Hepatocyte (in vitro differentiated cells): ENCODE measurements around the gene PPP1R14D. TPM values are rescaled to one million over a fixed set of nuclear protein-coding genes. Genes with fewer than 3 reads are reported as not detected.

Experiments
- DNase-seq: peaks from one replicate; pipeline ENCODE4 v3.0.0-alpha.2; 2016; ENCODE audit warnings: low spot score
- H2AFZ ChIP-seq: fragments of 200-600 bp; sonication (generic); 2 replicates; pipeline ENCODE4 v1.6.0; 2016; ENCODE audit warnings: antibody characterized with exemption, mild to moderate bottlenecking
- H3K27ac ChIP-seq: fragments of 200-600 bp; sonication (generic); 2 replicates; pipeline ENCODE4 v1.5.1; 2016; ENCODE audit warnings: mild to moderate bottlenecking
- H3K27me3 ChIP-seq: fragments of 200-600 bp; sonication (generic); 2 replicates; pipeline ENCODE4 v1.6.1; 2016
- H3K36me3 ChIP-seq: fragments of 200-600 bp; sonication (generic); replicated peaks from 2 replicates; pipeline ENCODE4 v1.5.1; 2016; ENCODE audit warnings: low read depth; ENCODE audit not compliant: insufficient read depth
- H3K4me1 ChIP-seq: fragments of 200-600 bp; sonication (generic); 2 replicates; pipeline ENCODE4 v1.5.1; 2016; ENCODE audit warnings: mild to moderate bottlenecking, moderate library complexity; ENCODE audit not compliant: insufficient read depth
- H3K4me2 ChIP-seq: fragments of 200-600 bp; sonication (generic); 2 replicates; pipeline ENCODE4 v1.6.0; 2016
- H3K4me3 ChIP-seq: fragments of 200-600 bp; sonication (generic); 2 replicates; pipeline ENCODE4 v1.5.1; 2016; ENCODE audit warnings: mild to moderate bottlenecking
- H3K79me2 ChIP-seq: fragments of 200-600 bp; sonication (generic); 2 replicates; pipeline ENCODE4 v1.6.0; 2017; ENCODE audit warnings: mild to moderate bottlenecking
- H3K9me2 ChIP-seq: fragments of 200-600 bp; sonication (generic); replicated peaks from 2 replicates; pipeline ENCODE4 v1.6.0; 2017; ENCODE audit warnings: mild to moderate bottlenecking; ENCODE audit not compliant: insufficient read depth
- H3K9me3 ChIP-seq: fragments of 200-600 bp; sonication (generic); 2 replicates; pipeline ENCODE4 v1.5.1; 2016; ENCODE audit warnings: low read depth, mild to moderate bottlenecking
- H4K20me1 ChIP-seq: fragments of 200-600 bp; sonication (generic); 2 replicates; pipeline ENCODE4 v1.6.0; 2016; ENCODE audit warnings: mild to moderate bottlenecking; ENCODE audit not compliant: insufficient read depth, poor library complexity, severe bottlenecking
- EZH2 ChIP-seq: fragments of 200-600 bp; sonication (generic); IDR thresholded peaks from 2 replicates; pipeline ENCODE4 v1.6.1; 2016; ENCODE audit warnings: antibody characterized with exemption, mild to moderate bottlenecking, borderline replicate concordance
- EZH2phosphoT487 ChIP-seq: fragments of 200-600 bp; sonication (generic); IDR thresholded peaks from one replicate; pipeline ENCODE4 v1.6.1; 2018; ENCODE audit warnings: antibody characterized with exemption, mild to moderate bottlenecking, low read depth, moderate library complexity; ENCODE audit not compliant: unreplicated experiment, severe bottlenecking
- WGBS: methylation state at CpG from one replicate; pipeline ENCODE4 v1.1.6; 2016; ENCODE audit warnings: low lambda C conversion rate; ENCODE audit errors: missing lambda C conversion rate; 5-methylcytosine and 5-hydroxymethylcytosine counted together
- polyA plus RNA-seq: library from polyadenylated mRNA; unstranded; fragments of >200 nt; fragmentation: Nextera tagmentation; extraction: Ambion mirVana; gene quantifications from 2 replicates; pipeline ENCODE4 v1.2.1, GENCODE V29; 2016
- small RNA-seq: library from RNA; depleted of rRNA; stranded (forward); fragments of <200 nt; gene quantifications from one replicate; pipeline ENCODE3, GENCODE V24; 2014
- total RNA-seq: library from RNA; depleted of rRNA; stranded (reverse); fragments of >200 nt; gene quantifications from 2 replicates; pipeline ENCODE4 v1.2.3, GENCODE V29; 2014
- TF ChIP-seq, protein P1 (sequence below): fragments of 200-600 bp; sonication (generic); IDR thresholded peaks from 2 replicates; pipeline ENCODE4 v1.5.1; 2016; ENCODE audit warnings: antibody characterized with exemption, mild to moderate bottlenecking; ENCODE audit not compliant: poor library complexity

PPP1R14D gene
- total and polyA plus RNA-seq, 2 experiments from 2014 or later, result 0.47 TPM; not detected in 1

- Histone ChIP-seq H3K4me1 (peaks cover 43% of the 10 kb centered on the region), H3K79me2 (no peaks in the 10 kb centered on the region), H3K9me2 (no peaks in the 10 kb centered on the region), H3K27me3 (no peaks in the 10 kb centered on the region), H3K9me3 (no peaks in the 10 kb centered on the region), H3K4me3 (no peak overlapping the region), H2AFZ (no peak overlapping the region), H4K20me1 (no peaks in the 10 kb centered on the region), H3K4me2 (peak overlapping the region; percentile 93), H3K36me3 (no peaks in the 10 kb centered on the region), H3K27ac (peak overlapping the region; percentile 97)
- no peak for TF ChIP-seq EZH2
- TF ChIP-seq EZH2phosphoT487, result no peak
- TF ChIP-seq, protein P1, sequence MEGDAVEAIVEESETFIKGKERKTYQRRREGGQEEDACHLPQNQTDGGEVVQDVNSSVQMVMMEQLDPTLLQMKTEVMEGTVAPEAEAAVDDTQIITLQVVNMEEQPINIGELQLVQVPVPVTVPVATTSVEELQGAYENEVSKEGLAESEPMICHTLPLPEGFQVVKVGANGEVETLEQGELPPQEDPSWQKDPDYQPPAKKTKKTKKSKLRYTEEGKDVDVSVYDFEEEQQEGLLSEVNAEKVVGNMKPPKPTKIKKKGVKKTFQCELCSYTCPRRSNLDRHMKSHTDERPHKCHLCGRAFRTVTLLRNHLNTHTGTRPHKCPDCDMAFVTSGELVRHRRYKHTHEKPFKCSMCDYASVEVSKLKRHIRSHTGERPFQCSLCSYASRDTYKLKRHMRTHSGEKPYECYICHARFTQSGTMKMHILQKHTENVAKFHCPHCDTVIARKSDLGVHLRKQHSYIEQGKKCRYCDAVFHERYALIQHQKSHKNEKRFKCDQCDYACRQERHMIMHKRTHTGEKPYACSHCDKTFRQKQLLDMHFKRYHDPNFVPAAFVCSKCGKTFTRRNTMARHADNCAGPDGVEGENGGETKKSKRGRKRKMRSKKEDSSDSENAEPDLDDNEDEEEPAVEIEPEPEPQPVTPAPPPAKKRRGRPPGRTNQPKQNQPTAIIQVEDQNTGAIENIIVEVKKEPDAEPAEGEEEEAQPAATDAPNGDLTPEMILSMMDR, result no peak
- WGBS, result 82% methylated on average over 7 of the region's 7 CpGs
- no peak for DNase-seq
Measured at GRCh38 chr15:40766194-40766815, 62.2 kb downstream of the PPP1R14D start.

Small RNA genes lying within 50 kb of the gene (small RNA-seq; reads per million reads assigned to genes)
- not detected for gene AC025166.1

Other genes starting within 250 kb of the PPP1R14D start
- 10.0 and 15.7 TPM in 2 replicates for gene KNL1, start 234.5 kb downstream of the PPP1R14D start, total RNA-seq
- gene KNL1, start 234.5 kb downstream of the PPP1R14D start, polyA plus RNA-seq, result 2.9 and 3.0 TPM in 2 replicates
- gene RAD51, start 133.5 kb downstream of the PPP1R14D start, total RNA-seq, result 2.0 and 5.0 TPM in 2 replicates
- 4.9 and 5.9 TPM in 2 replicates for gene RAD51, start 133.5 kb downstream of the PPP1R14D start, polyA plus RNA-seq
- 23.0 and 26.0 TPM in 2 replicates for gene RMDN3, start 73.5 kb downstream of the PPP1R14D start, total RNA-seq
- 39.0 and 46.8 TPM in 2 replicates for gene RMDN3, start 73.5 kb downstream of the PPP1R14D start, polyA plus RNA-seq
- 97.2 and 105 TPM in 2 replicates for gene GCHFR, start 64.6 kb downstream of the PPP1R14D start, total RNA-seq
- gene GCHFR, start 64.6 kb downstream of the PPP1R14D start, polyA plus RNA-seq, result 165 and 213 TPM in 2 replicates
- gene C15orf62, start 58.7 kb downstream of the PPP1R14D start, total RNA-seq, result 0.43 and 2.6 TPM in 2 replicates
- gene C15orf62, start 58.7 kb downstream of the PPP1R14D start, polyA plus RNA-seq, result 0.77 and 0.97 TPM in 2 replicates
- gene ZFYVE19, start 21.6 kb downstream of the PPP1R14D start, total RNA-seq, result 25.6 and 26.4 TPM in 2 replicates
- 23.8 and 25.4 TPM in 2 replicates for gene ZFYVE19, start 21.6 kb downstream of the PPP1R14D start, polyA plus RNA-seq
- 18.3 and 36.5 TPM in 2 replicates for gene DNAJC17, start 21.2 kb downstream of the PPP1R14D start, total RNA-seq
- 53.9 and 59.2 TPM in 2 replicates for gene DNAJC17, start 21.2 kb downstream of the PPP1R14D start, polyA plus RNA-seq
- 155 and 197 TPM in 2 replicates for gene SPINT1, start 15.3 kb upstream of the PPP1R14D start, total RNA-seq
- gene SPINT1, start 15.3 kb upstream of the PPP1R14D start, polyA plus RNA-seq, result 233 and 252 TPM in 2 replicates
- 1.2 and 1.7 TPM in 2 replicates for gene RHOV, start 45.5 kb upstream of the PPP1R14D start, total RNA-seq
- 5.7 and 6.1 TPM in 2 replicates for gene RHOV, start 45.5 kb upstream of the PPP1R14D start, polyA plus RNA-seq
- 38.3 and 40.1 TPM in 2 replicates for gene VPS18, start 65.7 kb upstream of the PPP1R14D start, total RNA-seq
- gene VPS18, start 65.7 kb upstream of the PPP1R14D start, polyA plus RNA-seq, result 34.6 and 40.3 TPM in 2 replicates
- gene DLL4, start 100.6 kb upstream of the PPP1R14D start, total RNA-seq, result 2.3 and 2.8 TPM in 2 replicates
- 1.1 TPM in 1 of 2 replicates, not detected in the other for gene DLL4, start 100.6 kb upstream of the PPP1R14D start, polyA plus RNA-seq
- 22.1 and 26.8 TPM in 2 replicates for gene CHAC1, start 124.8 kb upstream of the PPP1R14D start, total RNA-seq
- 15.6 and 16.2 TPM in 2 replicates for gene CHAC1, start 124.8 kb upstream of the PPP1R14D start, polyA plus RNA-seq